IgD-negative memory B cell (primary cell): ENCODE data around the gene PARD6G. TPM values are rescaled to one million over a fixed set of nuclear protein-coding genes. Genes with fewer than 3 reads are reported as not detected.
A peak's percentile ranks its signal among the peaks of the same experiment; 100 is the strongest.
"Not testable (repeated sequence)": the region's sequence is repeated elsewhere in the genome, so short reads cannot be mapped to it uniquely, and the experiment has no call there.

ENCODE experiments used
- H3K27ac Mint-ChIP-seq, 3 donors: one replicate each; pipeline ENCODE4 v1.8.0; 2020 to 2022; ENCODE audit warnings: mild to moderate bottlenecking in 3 of 3, mixed read lengths in 3 of 3, moderate library complexity in 1 of 3
- H3K27me3 Mint-ChIP-seq: one replicate; pipeline ENCODE4 v1.8.0; 2021; ENCODE audit warnings: mixed read lengths
- H3K36me3 Mint-ChIP-seq: one replicate; pipeline ENCODE4 v1.8.0; 2020; ENCODE audit warnings: mild to moderate bottlenecking, mixed read lengths
- H3K4me1 Mint-ChIP-seq, 3 donors: one replicate each; pipeline ENCODE4 v1.8.0; 2020 to 2022; ENCODE audit warnings: mixed read lengths in 3 of 3, mild to moderate bottlenecking in 1 of 3
- H3K4me3 Mint-ChIP-seq, 4 donors: one replicate each; pipeline ENCODE4 v1.8.0; 2020 to 2022; ENCODE audit warnings: mild to moderate bottlenecking in 4 of 4, mixed read lengths in 4 of 4, moderate library complexity in 3 of 4
- H3K9me3 Mint-ChIP-seq, 3 donors: one replicate each; pipeline ENCODE4 v1.8.0; 2020 to 2021; ENCODE audit warnings: mixed read lengths in 3 of 3, mild to moderate bottlenecking in 1 of 3
- polyA plus RNA-seq: library from polyadenylated mRNA; unstranded; fragments of 300-500 nt; fragmentation: Illumina TruSeq; gene quantifications from one replicate; pipeline ENCODE4 v1.2.3, GENCODE V29; 2021

PARD6G gene
- polyA plus RNA-seq, result not detected

- Mint-ChIP-seq H3K9me3 (peaks cover 0 to 2% (median 0%) of the 10 kb centered on the region in 3 donors), H3K4me3 (peak within 1 kb of the TSS in 3 of 4 donors; percentile 28 to 68 (median 66)), H3K36me3 (no peaks in the 10 kb centered on the region), H3K4me1 (no peaks in the 10 kb centered on the region), H3K27me3 (peaks cover 37% of the 10 kb centered on the region), H3K27ac (no peak within 1 kb of the TSS)
Observed at GRCh38 chr18:80247393-80247841, at the start of gene PARD6G. Gene PARD6G, minus strand, starts transcription at chr18:80247514. Its CDS starts 166 bp downstream, at chr18:80247348.

GRCh38 chr18:80262241-80263033 is 15.1 kb upstream of the PARD6G start:
- H3K27me3 Mint-ChIP-seq, H3K36me3 Mint-ChIP-seq, H3K4me1 Mint-ChIP-seq, H3K4me3 Mint-ChIP-seq, H3K9me3 Mint-ChIP-seq: not testable (repeated sequence)
- H3K27ac Mint-ChIP-seq, result peak overlapping the region in 1 of 3 donors; percentile 67

- Mint-ChIP-seq H3K36me3 (no peaks in the 10 kb centered on the region), H3K4me1 (no peaks in the 10 kb centered on the region), H3K27ac (peak overlapping the region in 1 of 3 donors; percentile 56), H3K4me3 (no peak overlapping the region), H3K9me3 (no peaks in the 10 kb centered on the region), H3K27me3 (peaks cover 6% of the 10 kb centered on the region)
Observed at GRCh38 chr18:80259610-80260009, 12.3 kb upstream of the PARD6G start.

- Mint-ChIP-seq H3K9me3 (no peaks in the 10 kb centered on the region), H3K36me3 (no peaks in the 10 kb centered on the region), H3K27ac (no peak overlapping the region), H3K4me1 (no peaks in the 10 kb centered on the region), H3K4me3 (no peak overlapping the region), H3K27me3 (peaks cover 6% of the 10 kb centered on the region)
Observed at GRCh38 chr18:80258640-80259039, 11.3 kb upstream of the PARD6G start.

- H3K36me3 Mint-ChIP-seq, H3K4me1 Mint-ChIP-seq, H3K4me3 Mint-ChIP-seq, H3K9me3 Mint-ChIP-seq, H3K27me3 Mint-ChIP-seq: not testable (repeated sequence)
- H3K27ac Mint-ChIP-seq, result peak overlapping the region in 1 of 3 donors; percentile 67
Observed at GRCh38 chr18:80257579-80258543, 10.5 kb upstream of the PARD6G start.

GRCh38 chr18:80254971-80255500 is 7.7 kb upstream of the PARD6G start:
- Mint-ChIP-seq H3K27me3 (peaks cover 6% of the 10 kb centered on the region), H3K9me3 (no peaks in the 10 kb centered on the region), H3K4me1 (no peaks in the 10 kb centered on the region), H3K27ac (no peak overlapping the region), H3K36me3 (no peaks in the 10 kb centered on the region), H3K4me3 (no peak overlapping the region)

GRCh38 chr18:80253871-80254492 is 6.7 kb upstream of the PARD6G start:
- Mint-ChIP-seq H3K27me3 (peaks cover 6% of the 10 kb centered on the region), H3K4me1 (no peaks in the 10 kb centered on the region), H3K9me3 (no peaks in the 10 kb centered on the region), H3K27ac (no peak overlapping the region), H3K36me3 (no peaks in the 10 kb centered on the region), H3K4me3 (peak overlapping the region in 1 of 4 donors; percentile 5)

GRCh38 chr18:80253236-80253635 is 5.9 kb upstream of the PARD6G start:
- Mint-ChIP-seq H3K27me3 (peaks cover 11% of the 10 kb centered on the region), H3K4me3 (no peak overlapping the region), H3K9me3 (no peaks in the 10 kb centered on the region), H3K4me1 (no peaks in the 10 kb centered on the region), H3K27ac (no peak overlapping the region), H3K36me3 (no peaks in the 10 kb centered on the region)

GRCh38 chr18:80252136-80252535 is 4.8 kb upstream of the PARD6G start:
- no peaks in the 10 kb centered on the region for H3K4me1 Mint-ChIP-seq
- H3K27ac Mint-ChIP-seq, result no peak overlapping the region
- no peaks in the 10 kb centered on the region for H3K36me3 Mint-ChIP-seq
- H3K9me3 Mint-ChIP-seq, result no peaks in the 10 kb centered on the region
- no peak overlapping the region for H3K4me3 Mint-ChIP-seq
- H3K27me3 Mint-ChIP-seq, result peaks cover 18% of the 10 kb centered on the region

GRCh38 chr18:80251700-80252099 is 4.4 kb upstream of the PARD6G start:
- no peak overlapping the region for H3K4me3 Mint-ChIP-seq
- H3K4me1 Mint-ChIP-seq, result no peaks in the 10 kb centered on the region
- H3K27me3 Mint-ChIP-seq, result peaks cover 16% of the 10 kb centered on the region
- H3K27ac Mint-ChIP-seq, result peak overlapping the region in 1 of 3 donors; percentile 53
- no peaks in the 10 kb centered on the region for H3K36me3 Mint-ChIP-seq
- H3K9me3 Mint-ChIP-seq, result no peaks in the 10 kb centered on the region

GRCh38 chr18:80250740-80251364 is 3.5 kb upstream of the PARD6G start:
- H3K27me3 Mint-ChIP-seq, result peaks cover 16% of the 10 kb centered on the region
- no peaks in the 10 kb centered on the region for H3K36me3 Mint-ChIP-seq
- peak overlapping the region in 1 of 4 donors; percentile 70 for H3K4me3 Mint-ChIP-seq
- H3K9me3 Mint-ChIP-seq, result no peaks in the 10 kb centered on the region
- H3K4me1 Mint-ChIP-seq, result no peaks in the 10 kb centered on the region
- peak overlapping the region in 1 of 3 donors; percentile 53 for H3K27ac Mint-ChIP-seq

GRCh38 chr18:80249217-80250093 is 2.1 kb upstream of the PARD6G start:
- H3K4me1 Mint-ChIP-seq, result no peaks in the 10 kb centered on the region
- H3K27me3 Mint-ChIP-seq, result peaks cover 25% of the 10 kb centered on the region
- H3K27ac Mint-ChIP-seq, result no peak overlapping the region
- H3K36me3 Mint-ChIP-seq, result no peaks in the 10 kb centered on the region
- H3K4me3 Mint-ChIP-seq, result no peak overlapping the region
- H3K9me3 Mint-ChIP-seq, result no peaks in the 10 kb centered on the region

GRCh38 chr18:80246445-80247392 is 595 bp downstream of the PARD6G start:
- no peak overlapping the region for H3K27ac Mint-ChIP-seq
- H3K4me1 Mint-ChIP-seq, result no peaks in the 10 kb centered on the region
- H3K9me3 Mint-ChIP-seq, result peaks cover 0 to 2% (median 0%) of the 10 kb centered on the region in 3 donors
- H3K4me3 Mint-ChIP-seq, result peak overlapping the region in 2 of 4 donors; percentile 16 to 28
- no peaks in the 10 kb centered on the region for H3K36me3 Mint-ChIP-seq
- H3K27me3 Mint-ChIP-seq, result peaks cover 38% of the 10 kb centered on the region
